ENCODE data around the gene POMT2. TPM values are rescaled to one million over a fixed set of nuclear protein-coding genes. Genes with fewer than 3 reads are reported as not detected.

POMT2 gene
- total RNA-seq, 2 experiments from 2014 or later: 10.5 to 16.1 TPM

- Mint-ChIP-seq H3K9me3 (no peaks in the 10 kb centered on the region), H3K27ac (no peak overlapping the region), H3K36me3 (ENCODE audit: low read depth) (peaks cover 4% of the 10 kb centered on the region), H3K4me3 (no peak overlapping the region), H3K4me1 (peaks cover 38% of the 10 kb centered on the region), H3K27me3 (peaks cover 2% of the 10 kb centered on the region)
- CTCF ChIA-PET: interaction anchor here (1.3 to 9.8 kb wide), 2 partner anchors 8 to 155 kb away, joined by 5 to 175 read pairs; no protein-coding TSS in a partner anchor
- no peak for DNase-seq
- POLR2A ChIA-PET: interaction anchor here (1.5 to 2.0 kb wide), 2 partner anchors 9 to 14 kb away, joined by 6 to 9 read pairs; partner anchors contain the start of genes GSTZ1 and POMT2
Observed at GRCh38 chr14:77306851-77307496, 13.7 kb downstream of the POMT2 start.

- H3K9me3 Mint-ChIP-seq: no peaks in the 10 kb centered on the region
- no peak overlapping the region for H3K27ac Mint-ChIP-seq
- POLR2A ChIA-PET: interaction anchor here (1.5 to 2.0 kb wide), 2 partner anchors 10 to 15 kb away, joined by 6 to 9 read pairs; partner anchors contain the start of genes GSTZ1 and POMT2
- peaks cover 4% of the 10 kb centered on the region for H3K36me3 Mint-ChIP-seq (ENCODE audit: low read depth)
- H3K27me3 Mint-ChIP-seq: peaks cover 2% of the 10 kb centered on the region
- CTCF ChIA-PET: interaction anchor here (0.6 to 9.8 kb wide), 3 partner anchors 9 to 246 kb away, joined by 3 to 175 read pairs (median 5); no protein-coding TSS in a partner anchor
- no peak overlapping the region for H3K4me3 Mint-ChIP-seq
- no peak for DNase-seq
- peaks cover 38% of the 10 kb centered on the region for H3K4me1 Mint-ChIP-seq
Observed at GRCh38 chr14:77306416-77306815, 14.3 kb downstream of the POMT2 start.

- Mint-ChIP-seq H3K4me3 (no peak overlapping the region), H3K36me3 (ENCODE audit: low read depth) (peaks cover 4% of the 10 kb centered on the region), H3K27me3 (peaks cover 2% of the 10 kb centered on the region), H3K4me1 (peaks cover 38% of the 10 kb centered on the region), H3K27ac (no peak overlapping the region), H3K9me3 (no peaks in the 10 kb centered on the region)
- CTCF ChIA-PET: interaction anchor here (0.6 to 9.8 kb wide), 2 partner anchors 10 to 245 kb away, joined by 3 to 175 read pairs; no protein-coding TSS in a partner anchor
- POLR2A ChIA-PET: interaction anchor here (2.0 kb wide), 1 partner anchor 16 kb away, joined by 9 read pairs; the partner anchor contains the start of genes GSTZ1 and POMT2
- DNase-seq: no peak
Observed at GRCh38 chr14:77305696-77306095, 15.0 kb downstream of the POMT2 start.

GRCh38 chr14:77303417-77304156 lies 17.1 kb downstream of the POMT2 start:
- peak; percentile 54 for DNase-seq
- ChIA-PET POLR2A (interaction anchor here (0.6 to 4.1 kb wide), 5 partner anchors 12 to 431 kb away, joined by 4 to 29 read pairs (median 11); partner anchors contain the start of genes AHSA1, GSTZ1, POMT2 and SAMD15), CTCF (interaction anchor here (0.7 to 9.8 kb wide), 12 partner anchors 9 to 342 kb away, joined by 3 to 175 read pairs (median 4); partner anchors contain the start of genes GSTZ1, POMT2, SAMD15 and TMED8)
- Mint-ChIP-seq H3K27ac (peak overlapping the region; percentile 74), H3K4me3 (no peak overlapping the region), H3K4me1 (peaks cover 36% of the 10 kb centered on the region), H3K36me3 (ENCODE audit: low read depth) (peaks cover 4% of the 10 kb centered on the region), H3K27me3 (peaks cover 2% of the 10 kb centered on the region), H3K9me3 (no peaks in the 10 kb centered on the region)

- CTCF ChIA-PET: interaction anchor here (0.9 to 9.8 kb wide), 9 partner anchors 8 to 249 kb away, joined by 3 to 175 read pairs (median 6); partner anchors contain the start of genes GSTZ1, POMT2, SAMD15 and TMED8
- POLR2A ChIA-PET: interaction anchor here (1.5 to 4.1 kb wide), 4 partner anchors 13 to 155 kb away, joined by 4 to 29 read pairs (median 12); partner anchors contain the start of genes AHSA1, GSTZ1, POMT2 and SAMD15
- Mint-ChIP-seq H3K4me3 (no peak overlapping the region), H3K4me1 (peaks cover 36% of the 10 kb centered on the region), H3K27ac (peak overlapping the region; percentile 74), H3K36me3 (ENCODE audit: low read depth) (peaks cover 4% of the 10 kb centered on the region), H3K27me3 (peaks cover 2% of the 10 kb centered on the region), H3K9me3 (no peaks in the 10 kb centered on the region)
- peak; percentile 61 for DNase-seq
Observed at GRCh38 chr14:77302926-77303325, 17.8 kb downstream of the POMT2 start.

GRCh38 chr14:77301103-77301502 lies 19.6 kb downstream of the POMT2 start:
- Mint-ChIP-seq H3K27ac (no peak overlapping the region), H3K27me3 (peaks cover 2% of the 10 kb centered on the region), H3K4me1 (peaks cover 25% of the 10 kb centered on the region), H3K36me3 (ENCODE audit: low read depth) (peaks cover 4% of the 10 kb centered on the region), H3K9me3 (no peaks in the 10 kb centered on the region), H3K4me3 (no peak overlapping the region)
- ChIA-PET CTCF (interaction anchor here (0.5 to 9.8 kb wide), 7 partner anchors 14 to 152 kb away, joined by 3 to 175 read pairs (median 6); partner anchors contain the start of genes GSTZ1, POMT2 and TMED8), POLR2A (interaction anchor here (1.0 to 4.1 kb wide), 3 partner anchors 15 to 76 kb away, joined by 3 to 29 read pairs (median 3); partner anchors contain the start of genes GSTZ1, POMT2, SAMD15 and TMED8)
- peak; percentile 70 for DNase-seq

GRCh38 chr14:77299771-77300170 lies 20.9 kb downstream of the POMT2 start:
- ChIA-PET CTCF (interaction anchor here (9.8 kb wide), 1 partner anchor 16 kb away, joined by 175 read pairs; no protein-coding TSS in a partner anchor), POLR2A (no interaction called here)
- peaks cover 2% of the 10 kb centered on the region for H3K36me3 Mint-ChIP-seq (ENCODE audit: low read depth)
- peaks cover 23% of the 10 kb centered on the region for H3K4me1 Mint-ChIP-seq
- peaks cover 1% of the 10 kb centered on the region for H3K27me3 Mint-ChIP-seq
- no peaks in the 10 kb centered on the region for H3K9me3 Mint-ChIP-seq
- H3K27ac Mint-ChIP-seq: no peak overlapping the region
- DNase-seq: no peak
- H3K4me3 Mint-ChIP-seq: no peak overlapping the region

- Mint-ChIP-seq H3K9me3 (no peaks in the 10 kb centered on the region), H3K27ac (no peak overlapping the region), H3K36me3 (ENCODE audit: low read depth) (no peaks in the 10 kb centered on the region), H3K4me3 (no peak overlapping the region), H3K4me1 (no peaks in the 10 kb centered on the region), H3K27me3 (no peaks in the 10 kb centered on the region)
- ChIA-PET CTCF (interaction anchor here (0.6 to 1.8 kb wide), 3 partner anchors 16 to 257 kb away, joined by 3 to 10 read pairs (median 3); no protein-coding TSS in a partner anchor), POLR2A (no interaction called here)
- DNase-seq: no peak
Observed at GRCh38 chr14:77296906-77297305, 23.8 kb downstream of the POMT2 start.

- no peak overlapping the region for H3K4me3 Mint-ChIP-seq
- no peak overlapping the region for H3K27ac Mint-ChIP-seq
- H3K4me1 Mint-ChIP-seq: no peaks in the 10 kb centered on the region
- CTCF ChIA-PET: interaction anchor here (1.8 kb wide), 1 partner anchor 20 kb away, joined by 10 read pairs; no protein-coding TSS in a partner anchor
- POLR2A ChIA-PET: no interaction called here
- no peaks in the 10 kb centered on the region for H3K9me3 Mint-ChIP-seq
- no peaks in the 10 kb centered on the region for H3K36me3 Mint-ChIP-seq (ENCODE audit: low read depth)
- DNase-seq: no peak
- no peaks in the 10 kb centered on the region for H3K27me3 Mint-ChIP-seq
Observed at GRCh38 chr14:77296155-77296554, 24.5 kb downstream of the POMT2 start.

GRCh38 chr14:77290705-77291104 lies 30.0 kb downstream of the POMT2 start:
- H3K36me3 Mint-ChIP-seq (ENCODE audit: low read depth): no peaks in the 10 kb centered on the region
- H3K9me3 Mint-ChIP-seq: no peaks in the 10 kb centered on the region
- H3K4me3 Mint-ChIP-seq: no peak overlapping the region
- no peak for DNase-seq
- ChIA-PET POLR2A (interaction anchor here (1.1 kb wide), 1 partner anchor 31 kb away, joined by 3 read pairs; the partner anchor contains the start of gene GSTZ1), CTCF (no interaction called here)
- no peaks in the 10 kb centered on the region for H3K4me1 Mint-ChIP-seq
- H3K27ac Mint-ChIP-seq: no peak overlapping the region
- no peaks in the 10 kb centered on the region for H3K27me3 Mint-ChIP-seq

- H3K9me3 Mint-ChIP-seq: no peaks in the 10 kb centered on the region
- H3K36me3 Mint-ChIP-seq (ENCODE audit: low read depth): peaks cover 3% of the 10 kb centered on the region
- H3K27me3 Mint-ChIP-seq: no peaks in the 10 kb centered on the region
- H3K27ac Mint-ChIP-seq: no peak overlapping the region
- ChIA-PET POLR2A (no interaction called here), CTCF (interaction anchor here (0.6 to 1.7 kb wide), 2 partner anchors 15 to 29 kb away, joined by 3 to 6 read pairs; no protein-coding TSS in a partner anchor)
- H3K4me3 Mint-ChIP-seq: no peak overlapping the region
- DNase-seq: no peak
- H3K4me1 Mint-ChIP-seq: no peaks in the 10 kb centered on the region
Observed at GRCh38 chr14:77286576-77286975, 34.1 kb downstream of the POMT2 start.

GRCh38 chr14:77284466-77284865 lies 36.2 kb downstream of the POMT2 start:
- Mint-ChIP-seq H3K27ac (no peak overlapping the region), H3K4me1 (no peaks in the 10 kb centered on the region), H3K27me3 (no peaks in the 10 kb centered on the region), H3K36me3 (ENCODE audit: low read depth) (peaks cover 3% of the 10 kb centered on the region), H3K4me3 (no peak overlapping the region), H3K9me3 (no peaks in the 10 kb centered on the region)
- CTCF ChIA-PET: no interaction called here
- POLR2A ChIA-PET: no interaction called here
- no peak for DNase-seq

Measured in activated CD4-positive, alpha-beta memory T cell treated with anti-CD3 and anti-CD28 coated beads, Interleukin-2, amount 10 ng/mL, durations not matched to agents 7 days and 5 days (primary cell).